H9 (cell line): ENCODE measurements around the gene WIPF2. TPM values are rescaled to one million over a fixed set of nuclear protein-coding genes. Genes with fewer than 3 reads are reported as not detected.

Experiments used
- DNase-seq: peaks from one replicate; pipeline ENCODE4 v3.0.0-alpha.2; 2017
- H2AFZ ChIP-seq: one replicate; pipeline ENCODE4 v1.6.1; 2013; ENCODE audit warnings: mild to moderate bottlenecking, low read length, control low read depth, moderate library complexity
- H2AK5ac ChIP-seq: 2 replicates; pipeline ENCODE4 v1.6.1; 2013; ENCODE audit warnings: low read length, control low read depth, mixed read lengths; ENCODE audit not compliant: insufficient read length
- H2BK120ac ChIP-seq: one replicate; pipeline ENCODE4 v1.6.1; 2013; ENCODE audit warnings: low read depth, mild to moderate bottlenecking, low read length, control low read depth, inconsistent platforms; ENCODE audit not compliant: poor library complexity, severe bottlenecking
- H2BK12ac ChIP-seq: 2 replicates; pipeline ENCODE4 v1.6.1; 2013; ENCODE audit warnings: low read length, control low read depth, mixed read lengths, low read depth; ENCODE audit not compliant: insufficient read length
- H2BK15ac ChIP-seq: 2 replicates; pipeline ENCODE4 v1.6.1; 2013; ENCODE audit warnings: low read depth, low read length, control low read depth
- H2BK20ac ChIP-seq: one replicate; pipeline ENCODE4 v1.6.1; 2013; ENCODE audit warnings: low read depth, mild to moderate bottlenecking, low read length, control low read depth, inconsistent platforms; ENCODE audit not compliant: poor library complexity, severe bottlenecking
- H2BK5ac ChIP-seq: 2 replicates; pipeline ENCODE4 v1.6.1; 2013; ENCODE audit warnings: low read length, control low read depth, mixed read lengths; ENCODE audit not compliant: insufficient read length
- H3K14ac ChIP-seq: 2 replicates; pipeline ENCODE4 v1.6.1; 2013; ENCODE audit warnings: low read length, control low read depth; ENCODE audit not compliant: insufficient read depth
- H3K18ac ChIP-seq: 2 replicates; pipeline ENCODE4 v1.6.1; 2013; ENCODE audit warnings: low read depth, mild to moderate bottlenecking, mixed read lengths, low read length, control low read depth; ENCODE audit not compliant: insufficient read length
- H3K23ac ChIP-seq: 2 replicates; pipeline ENCODE4 v1.6.1; 2013; ENCODE audit warnings: low read length, control low read depth, mixed read lengths, low read depth; ENCODE audit not compliant: insufficient read length
- H3K23me2 ChIP-seq: 2 replicates; pipeline ENCODE4 v1.6.1; 2013; ENCODE audit warnings: low read depth, mild to moderate bottlenecking, mixed read lengths, low read length, control low read depth; ENCODE audit not compliant: insufficient read length, poor library complexity, severe bottlenecking
- H3K27ac ChIP-seq: 2 replicates; pipeline ENCODE4 v1.5.1; 2013; ENCODE audit warnings: low read length, control low read depth, mixed read lengths, low read depth; ENCODE audit not compliant: insufficient read length
- H3K27me3 ChIP-seq: 2 replicates; pipeline ENCODE4 v1.6.1; 2013; ENCODE audit warnings: low read length, control low read depth, inconsistent platforms; ENCODE audit not compliant: insufficient read depth
- H3K4ac ChIP-seq: 2 replicates; pipeline ENCODE4 v1.6.1; 2013; ENCODE audit warnings: low read depth, mild to moderate bottlenecking, control low read depth, inconsistent platforms, low read length, moderate library complexity
- H3K4me1 ChIP-seq: 2 replicates; pipeline ENCODE4 v1.6.1; 2013; ENCODE audit warnings: low read length, control low read depth, inconsistent platforms; ENCODE audit not compliant: insufficient read depth
- H3K4me2 ChIP-seq: 2 replicates; pipeline ENCODE4 v1.6.1; 2013; ENCODE audit warnings: low read length, control low read depth, mixed read lengths; ENCODE audit not compliant: insufficient read length, insufficient read depth
- H3K56ac ChIP-seq: 2 replicates; pipeline ENCODE4 v1.6.1; 2013; ENCODE audit warnings: low read depth, mild to moderate bottlenecking, mixed read lengths, low read length, control low read depth; ENCODE audit not compliant: insufficient read length
- H3K79me1 ChIP-seq: 2 replicates; pipeline ENCODE4 v1.6.1; 2013; ENCODE audit warnings: low read depth, mild to moderate bottlenecking, moderate library complexity, low read length, control low read depth, inconsistent platforms; ENCODE audit not compliant: insufficient read depth, poor library complexity, severe bottlenecking
- H3K79me2 ChIP-seq: 2 replicates; pipeline ENCODE4 v1.6.1; 2013; ENCODE audit warnings: low read length, control low read depth, inconsistent platforms; ENCODE audit not compliant: insufficient read depth
- H3K9ac ChIP-seq: 2 replicates; pipeline ENCODE4 v1.6.1; 2013; ENCODE audit warnings: low read length, control low read depth, mixed read lengths; ENCODE audit not compliant: insufficient read length; ENCODE audit errors: extremely low read depth
- H3K9me3 ChIP-seq: one replicate; pipeline ENCODE4 v1.6.1; 2013; ENCODE audit warnings: low read depth, low read length, inconsistent platforms; ENCODE audit not compliant: control insufficient read depth
- H3T11ph ChIP-seq: one replicate; pipeline ENCODE4 v1.6.1; 2013; ENCODE audit warnings: mild to moderate bottlenecking, low read length, control low read depth, inconsistent platforms
- H4K20me1 ChIP-seq: one replicate; pipeline ENCODE4 v1.6.1; 2013; ENCODE audit not compliant: control insufficient read depth, insufficient read length, insufficient read depth
- H4K5ac ChIP-seq: 2 replicates; pipeline ENCODE4 v1.6.1; 2013; ENCODE audit warnings: low read depth, mild to moderate bottlenecking, mixed read lengths, low read length, control low read depth; ENCODE audit not compliant: insufficient read length
- H4K8ac ChIP-seq: replicated peaks from 2 replicates; pipeline ENCODE4 v1.6.1; 2013; ENCODE audit warnings: low read length, control low read depth, mixed read lengths, low read depth; ENCODE audit not compliant: insufficient read length
- H4K91ac ChIP-seq: 2 replicates; pipeline ENCODE4 v1.6.1; 2013; ENCODE audit warnings: low read depth, mild to moderate bottlenecking, moderate library complexity, mixed read lengths, low read length, control low read depth; ENCODE audit not compliant: insufficient read length
- H3K27ac Mint-ChIP-seq, 3 experiments: 2 replicates in 2 of 3; 3 replicates in 1 of 3; pipeline ENCODE4 v1.8.0; 2020 to 2021; ENCODE audit warnings: mixed read lengths in 3 of 3, mild to moderate bottlenecking in 1 of 3, moderate library complexity in 1 of 3
- H3K27me3 Mint-ChIP-seq: 2 replicates; pipeline ENCODE4 v1.8.0; 2021; ENCODE audit warnings: low read depth, mild to moderate bottlenecking, moderate library complexity, mixed read lengths
- H3K36me3 Mint-ChIP-seq, 3 experiments: 2 replicates in 2 of 3; 3 replicates in 1 of 3; pipeline ENCODE4 v1.8.0; 2020 to 2021; ENCODE audit warnings: low read depth in 3 of 3, mixed read lengths in 3 of 3; ENCODE audit not compliant: insufficient read depth in 1 of 3
- H3K4me1 Mint-ChIP-seq, 2 experiments: 2 replicates each; pipeline ENCODE4 v1.8.0; 2020; ENCODE audit warnings: mixed read lengths in 2 of 2
- H3K4me3 Mint-ChIP-seq, 2 experiments: 2 replicates in 1 of 2; 3 replicates in 1 of 2; pipeline ENCODE4 v1.8.0; 2020 to 2021; ENCODE audit warnings: mild to moderate bottlenecking in 2 of 2, mixed read lengths in 2 of 2, moderate library complexity in 1 of 2
- H3K9me3 Mint-ChIP-seq, 2 experiments: 2 replicates in 1 of 2; 3 replicates in 1 of 2; pipeline ENCODE4 v1.8.0; 2020; ENCODE audit warnings: mild to moderate bottlenecking in 2 of 2, mixed read lengths in 2 of 2, moderate library complexity in 1 of 2
- WGBS: extraction: QIAGEN DNeasy Blood & Tissue Kit; methylation state at CpG from one replicate; pipeline ENCODE4 v1.1.7; 2013; ENCODE audit warnings: missing lambda C conversion rate, low lambda C conversion rate, mixed read lengths; ENCODE audit not compliant: insufficient read length; ENCODE audit errors: extremely low coverage; 5-methylcytosine and 5-hydroxymethylcytosine counted together
- total RNA-seq: library from RNA; stranded (reverse); gene quantifications from 2 replicates; pipeline ENCODE4 v1.2.1, GENCODE V29; 2021
- TF ChIP-seq, protein P1 (sequence below): fragments of 200-600 bp; sonication (generic); conservative IDR thresholded peaks from 3 replicates; pipeline ENCODE4 v1.8.0; 2021; ENCODE audit warnings: antibody characterized with exemption, mild to moderate bottlenecking

Gene WIPF2
- total RNA-seq, 1 experiment from 2014 or later = 24.2 TPM

DNA sequence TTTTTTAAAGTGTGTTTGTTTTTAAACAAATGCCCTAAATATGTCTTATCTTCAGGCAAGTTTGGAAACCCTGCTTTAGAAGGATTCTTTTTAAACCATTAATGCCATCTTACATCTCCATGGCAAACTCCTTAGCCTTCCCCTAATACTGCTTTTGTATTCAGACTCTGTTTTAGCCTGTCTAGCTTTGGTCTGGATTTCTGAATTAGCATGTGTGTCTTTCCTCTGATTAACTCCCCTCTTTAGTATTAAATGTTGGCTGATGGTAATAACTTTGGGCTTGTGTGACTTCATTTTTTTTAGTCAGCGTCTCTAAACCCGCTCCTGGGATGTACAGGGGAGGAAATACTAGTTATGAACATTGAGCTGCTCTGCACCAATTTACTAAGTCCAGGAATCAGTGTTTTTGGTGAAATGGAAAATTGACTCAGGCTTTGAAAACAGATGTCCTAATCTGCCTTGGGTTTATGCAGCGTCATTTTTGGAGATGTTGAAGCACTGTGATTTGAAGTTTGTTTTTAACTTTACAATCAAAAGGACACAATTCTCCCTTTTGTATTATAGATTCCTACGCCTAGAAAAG is 22.2 kb downstream of the WIPF2 start:
- Histone ChIP-seq H3K4me1 (no peaks in the 10 kb centered on the region), H4K8ac (no peak overlapping the region), H2AK5ac (no peak overlapping the region), H4K5ac (no peak overlapping the region), H3K23me2 (no peaks in the 10 kb centered on the region), H3K9me3 (no peaks in the 10 kb centered on the region), H3K9ac (no peak overlapping the region), H2BK20ac (no peak overlapping the region), H2BK15ac (no peak overlapping the region), H4K91ac (no peak overlapping the region), H4K20me1 (no peaks in the 10 kb centered on the region), H3K27ac (no peak overlapping the region), H3K4me2 (no peak overlapping the region), H3K14ac (no peak overlapping the region), H3K56ac (no peak overlapping the region), H2BK5ac (no peak overlapping the region), H2BK12ac (no peak overlapping the region), H3K27me3 (no peaks in the 10 kb centered on the region), H2AFZ (no peak overlapping the region), H2BK120ac (no peak overlapping the region), H3T11ph (no peak overlapping the region), H3K23ac (no peak overlapping the region), H3K18ac (no peak overlapping the region), H3K4ac (no peak overlapping the region), H3K79me1 (no peaks in the 10 kb centered on the region), H3K79me2 (no peaks in the 10 kb centered on the region; the same call in 1 of the 2 replicates)
- peaks cover 0 to 9% (median 4%) of the 10 kb centered on the region in 3 experiments; a peak in 3 of 7 replicates for H3K36me3 Mint-ChIP-seq
- H3K4me3 Mint-ChIP-seq = no peak overlapping the region
- H3K9me3 Mint-ChIP-seq = no peaks in the 10 kb centered on the region
- H3K4me1 Mint-ChIP-seq = no peaks in the 10 kb centered on the region
- TF ChIP-seq, protein P1, sequence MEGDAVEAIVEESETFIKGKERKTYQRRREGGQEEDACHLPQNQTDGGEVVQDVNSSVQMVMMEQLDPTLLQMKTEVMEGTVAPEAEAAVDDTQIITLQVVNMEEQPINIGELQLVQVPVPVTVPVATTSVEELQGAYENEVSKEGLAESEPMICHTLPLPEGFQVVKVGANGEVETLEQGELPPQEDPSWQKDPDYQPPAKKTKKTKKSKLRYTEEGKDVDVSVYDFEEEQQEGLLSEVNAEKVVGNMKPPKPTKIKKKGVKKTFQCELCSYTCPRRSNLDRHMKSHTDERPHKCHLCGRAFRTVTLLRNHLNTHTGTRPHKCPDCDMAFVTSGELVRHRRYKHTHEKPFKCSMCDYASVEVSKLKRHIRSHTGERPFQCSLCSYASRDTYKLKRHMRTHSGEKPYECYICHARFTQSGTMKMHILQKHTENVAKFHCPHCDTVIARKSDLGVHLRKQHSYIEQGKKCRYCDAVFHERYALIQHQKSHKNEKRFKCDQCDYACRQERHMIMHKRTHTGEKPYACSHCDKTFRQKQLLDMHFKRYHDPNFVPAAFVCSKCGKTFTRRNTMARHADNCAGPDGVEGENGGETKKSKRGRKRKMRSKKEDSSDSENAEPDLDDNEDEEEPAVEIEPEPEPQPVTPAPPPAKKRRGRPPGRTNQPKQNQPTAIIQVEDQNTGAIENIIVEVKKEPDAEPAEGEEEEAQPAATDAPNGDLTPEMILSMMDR = no peak
- H3K27me3 Mint-ChIP-seq = no peaks in the 10 kb centered on the region
- WGBS = no CpG with 5 or more reads among the region's 4 CpGs
- DNase-seq = no peak
- H3K27ac Mint-ChIP-seq = peak overlapping the region in 1 of 3 experiments; percentile 65; a peak in 2 of 7 replicates
